Superior temporal gyrus (tissue), 1 donor: ENCODE data around the gene AP2A2.
"Not testable (repeated sequence)": the region's sequence is repeated elsewhere in the genome, so short reads cannot be mapped to it uniquely, and the experiment has no call there.

ENCODE experiments used
- DNase-seq: peaks from one replicate; pipeline ENCODE4 v3.0.0-alpha.2; 2016; ENCODE audit errors: extremely low spot score

Gene AP2A2

GRCh38 chr11:1015064-1015463 is 89.4 kb downstream of the AP2A2 start:
- no peak for DNase-seq

DNA sequence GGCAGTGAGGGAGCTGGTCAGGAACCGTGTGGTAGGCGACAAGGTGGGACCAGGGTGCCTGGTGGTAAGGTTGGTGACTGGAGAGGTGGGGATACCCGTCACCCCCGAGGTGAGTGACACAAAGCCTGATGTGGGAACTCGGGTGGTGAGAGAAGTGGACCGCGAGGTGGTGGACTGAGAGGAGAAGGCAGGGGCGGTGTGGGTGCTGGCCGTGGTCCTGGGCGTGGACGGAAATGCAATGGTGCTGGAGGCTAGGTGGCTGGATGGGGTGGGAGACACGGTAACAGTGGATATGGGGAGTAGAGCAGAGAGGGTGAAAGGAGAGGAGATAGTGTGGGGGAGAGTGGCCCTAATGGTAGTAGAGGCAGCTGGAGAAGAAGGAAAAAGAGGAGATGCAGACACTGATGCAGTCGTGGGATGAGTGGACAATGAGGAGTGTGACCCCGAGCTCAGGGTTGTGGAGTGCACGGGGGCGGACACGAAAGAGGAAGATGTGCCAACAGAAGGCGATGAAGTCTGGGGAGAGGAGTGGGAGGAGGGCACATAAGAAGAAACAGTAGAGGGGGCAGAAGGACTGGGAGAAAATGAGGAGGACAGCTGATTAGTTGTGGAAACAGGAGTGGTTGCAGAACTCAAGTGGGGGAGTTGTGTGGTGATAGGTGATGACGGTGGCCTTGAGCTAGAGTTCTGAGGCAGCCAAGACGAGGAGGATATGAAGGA is 90.3 kb downstream of the AP2A2 start:
- DNase-seq, result no peak

DNA sequence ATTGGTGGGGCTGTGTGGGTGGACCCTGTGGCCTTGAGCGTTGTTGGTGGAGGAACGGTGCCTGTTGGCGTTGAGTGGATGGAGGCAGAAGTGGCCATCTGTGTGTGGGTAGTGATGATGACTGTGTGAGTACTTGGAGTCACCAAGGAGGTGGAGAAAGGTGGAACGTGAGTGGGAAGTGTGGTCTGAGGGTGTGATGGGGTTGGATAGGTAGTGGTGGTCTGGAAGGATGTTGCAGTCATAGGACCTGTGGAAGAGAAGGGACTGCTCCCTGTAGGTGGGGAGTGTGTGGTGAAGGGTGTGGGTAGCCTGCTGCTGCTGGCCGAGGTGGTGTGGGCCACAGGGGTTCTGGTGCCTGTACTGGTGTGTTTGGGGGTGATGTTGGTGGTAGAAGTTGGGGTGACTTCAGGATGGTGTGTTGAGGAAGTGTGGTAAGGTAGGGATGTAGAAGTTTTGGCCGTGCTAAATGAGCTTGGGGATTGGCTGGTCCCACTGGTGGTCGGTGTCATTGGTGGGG is 91.0 kb downstream of the AP2A2 start:
- DNase-seq, result not testable (repeated sequence)

GRCh38 chr11:1017269-1018005 is 91.8 kb downstream of the AP2A2 start:
- no peak for DNase-seq

GRCh38 chr11:1018091-1018490 is 92.4 kb downstream of the AP2A2 start:
- no peak for DNase-seq

DNA sequence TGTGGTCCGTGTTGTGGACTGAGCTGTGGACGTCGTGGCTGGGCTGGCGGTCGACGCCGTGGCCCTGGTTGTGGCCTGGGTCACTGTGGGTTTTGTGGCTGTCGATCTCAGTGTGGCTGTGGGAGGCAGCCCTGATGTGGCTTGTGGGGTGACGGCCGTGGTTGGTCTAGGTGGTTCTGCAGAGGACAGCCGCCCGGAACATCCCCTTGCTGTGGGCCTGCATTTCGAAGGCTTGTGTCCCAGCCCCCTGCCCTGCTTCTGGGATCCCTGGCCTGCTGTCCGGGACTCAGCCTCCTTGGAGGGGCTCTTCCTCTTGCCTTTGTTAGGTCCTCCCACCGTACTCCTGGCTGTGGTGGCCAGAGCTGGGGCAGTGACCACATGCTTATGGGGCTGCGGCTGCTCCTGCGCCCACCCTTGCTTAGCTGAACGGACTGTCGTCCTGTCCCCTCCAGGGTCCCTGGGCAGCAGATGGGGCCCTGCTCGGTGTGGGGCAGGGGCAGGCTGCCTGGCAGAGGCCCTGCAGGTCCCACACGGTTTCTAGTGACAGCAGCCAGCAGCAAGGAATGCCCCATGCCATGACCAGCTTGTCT is 93.7 kb downstream of the AP2A2 start:
- DNase-seq, result no peak

- no peak for DNase-seq
These were observed 94.7 kb downstream of the AP2A2 start for GRCh38 chr11:1020211-1020905.

- no peak for DNase-seq
These were observed 96.7 kb downstream of the AP2A2 start for GRCh38 chr11:1022411-1022810.

- no peak for DNase-seq
These were observed 97.5 kb downstream of the AP2A2 start for GRCh38 chr11:1022908-1023810.

DNA sequence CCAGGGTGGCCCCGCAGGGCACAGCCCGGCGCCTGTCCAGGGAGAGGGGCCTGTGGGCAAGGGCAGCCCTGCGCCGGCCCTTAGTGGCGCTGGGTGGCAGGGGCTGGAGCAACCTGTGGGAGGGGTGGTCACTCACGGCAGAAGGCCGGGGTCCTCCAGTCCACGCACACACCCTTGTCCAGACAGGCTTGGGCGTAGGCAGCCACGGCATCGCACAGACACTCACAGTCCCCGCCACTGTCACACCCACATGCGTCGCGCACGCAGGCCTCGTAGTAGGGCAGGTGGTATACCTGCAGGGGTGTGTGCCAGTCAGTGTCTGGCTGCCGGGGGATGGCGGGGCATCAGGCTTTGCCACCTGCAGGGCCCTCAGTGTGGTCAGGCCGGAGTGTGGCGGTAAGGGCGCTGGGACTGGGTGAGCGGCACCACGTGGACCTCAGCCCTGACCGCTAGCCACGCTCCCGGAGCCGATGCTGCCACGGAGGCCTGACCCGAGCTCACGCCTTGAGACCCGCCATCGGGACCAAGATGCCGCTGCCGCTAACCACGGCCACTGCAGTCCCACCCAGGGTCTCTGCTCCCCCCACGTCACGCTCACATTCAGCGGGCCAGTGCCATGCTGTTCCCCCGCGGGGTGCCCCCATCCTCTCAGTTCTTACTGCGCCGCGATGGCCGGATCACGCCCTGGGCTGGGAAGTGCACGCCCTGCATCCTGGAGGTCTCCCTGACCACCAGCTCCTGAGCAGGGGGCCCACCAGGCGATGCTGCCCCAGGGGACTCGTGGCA is 98.3 kb downstream of the AP2A2 start:
- DNase-seq, result no peak

GRCh38 chr11:1024597-1025409 is 99.1 kb downstream of the AP2A2 start:
- no peak for DNase-seq

DNA sequence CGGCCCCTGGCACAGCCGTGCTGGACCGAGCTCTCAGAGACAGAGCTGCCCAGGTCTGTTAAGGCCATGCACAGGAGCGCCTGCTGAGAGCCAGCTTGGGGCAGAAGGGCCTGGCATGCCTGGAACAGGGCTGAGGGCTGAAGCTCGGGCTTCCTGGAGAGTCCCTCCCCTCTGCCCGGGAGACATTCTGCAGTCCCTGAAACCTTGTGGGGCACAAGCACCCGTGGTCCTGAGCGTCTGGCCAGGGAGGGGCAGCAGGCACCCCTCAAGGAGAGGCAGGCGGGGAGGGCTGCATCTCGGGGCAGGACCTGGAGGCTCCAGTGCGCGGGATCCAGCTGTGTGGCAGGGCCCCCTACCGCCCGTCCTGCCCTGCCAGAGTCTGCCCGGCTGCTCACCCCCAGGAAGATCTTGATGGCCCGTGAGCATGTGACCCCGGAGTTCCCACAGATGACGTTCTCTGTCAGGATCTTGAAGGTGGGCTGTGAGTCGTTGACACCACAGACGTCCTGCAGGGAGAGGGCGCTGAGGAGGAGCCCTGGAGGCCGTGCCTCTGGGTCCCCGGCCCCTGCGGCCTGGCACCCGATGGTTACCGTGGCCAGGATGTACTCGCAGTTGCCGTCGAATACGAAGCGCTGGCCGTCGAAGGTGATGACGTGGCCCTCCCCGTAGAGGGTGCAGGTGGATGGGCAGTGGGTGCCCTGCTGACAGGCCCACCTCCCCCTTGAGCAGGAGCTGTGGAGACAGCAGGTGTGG is 99.9 kb downstream of the AP2A2 start:
- no peak for DNase-seq

GRCh38 chr11:1026163-1026450 is 100.4 kb downstream of the AP2A2 start:
- DNase-seq, result no peak

DNA sequence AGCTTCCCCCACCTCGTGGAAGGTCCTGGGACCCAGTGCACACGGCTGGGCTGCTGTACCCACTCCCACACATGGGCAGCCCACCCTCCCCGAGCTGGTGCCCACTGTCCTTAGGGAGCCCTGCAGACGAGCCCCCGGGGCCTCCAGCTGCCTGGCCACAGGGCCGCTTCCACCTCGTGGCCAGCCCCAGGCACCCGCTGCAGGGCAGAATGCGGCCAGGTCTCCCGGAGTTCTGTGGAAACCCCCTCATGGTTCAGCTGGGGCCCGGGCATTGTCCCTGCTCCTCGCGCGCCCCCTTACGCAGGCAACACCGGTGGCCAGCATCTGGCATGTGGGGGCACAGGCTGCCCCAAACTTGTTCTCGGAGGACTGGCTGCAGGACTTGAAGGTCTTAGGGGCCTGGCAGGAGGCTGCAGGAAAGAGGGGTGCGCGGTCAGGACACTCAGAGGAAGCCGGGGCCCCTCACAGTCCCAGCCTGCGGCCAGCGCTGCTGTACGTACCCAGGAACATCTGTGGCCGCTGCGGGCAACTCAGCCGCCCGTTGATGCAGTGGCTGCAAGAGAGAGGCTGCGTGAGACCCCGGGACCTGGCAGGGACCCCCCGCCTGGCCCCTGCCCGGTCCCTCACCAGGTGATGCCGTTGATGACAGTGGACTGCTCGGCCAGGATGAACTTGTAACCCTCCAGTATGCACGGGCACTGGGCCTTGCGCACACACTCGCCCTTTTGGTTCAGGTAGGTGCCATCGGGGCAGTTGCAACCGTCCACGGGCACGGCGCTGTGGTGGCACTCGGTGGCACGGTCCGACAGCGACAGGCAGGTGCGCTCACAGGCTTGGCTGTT is 101.2 kb downstream of the AP2A2 start:
- DNase-seq, result no peak

DNA sequence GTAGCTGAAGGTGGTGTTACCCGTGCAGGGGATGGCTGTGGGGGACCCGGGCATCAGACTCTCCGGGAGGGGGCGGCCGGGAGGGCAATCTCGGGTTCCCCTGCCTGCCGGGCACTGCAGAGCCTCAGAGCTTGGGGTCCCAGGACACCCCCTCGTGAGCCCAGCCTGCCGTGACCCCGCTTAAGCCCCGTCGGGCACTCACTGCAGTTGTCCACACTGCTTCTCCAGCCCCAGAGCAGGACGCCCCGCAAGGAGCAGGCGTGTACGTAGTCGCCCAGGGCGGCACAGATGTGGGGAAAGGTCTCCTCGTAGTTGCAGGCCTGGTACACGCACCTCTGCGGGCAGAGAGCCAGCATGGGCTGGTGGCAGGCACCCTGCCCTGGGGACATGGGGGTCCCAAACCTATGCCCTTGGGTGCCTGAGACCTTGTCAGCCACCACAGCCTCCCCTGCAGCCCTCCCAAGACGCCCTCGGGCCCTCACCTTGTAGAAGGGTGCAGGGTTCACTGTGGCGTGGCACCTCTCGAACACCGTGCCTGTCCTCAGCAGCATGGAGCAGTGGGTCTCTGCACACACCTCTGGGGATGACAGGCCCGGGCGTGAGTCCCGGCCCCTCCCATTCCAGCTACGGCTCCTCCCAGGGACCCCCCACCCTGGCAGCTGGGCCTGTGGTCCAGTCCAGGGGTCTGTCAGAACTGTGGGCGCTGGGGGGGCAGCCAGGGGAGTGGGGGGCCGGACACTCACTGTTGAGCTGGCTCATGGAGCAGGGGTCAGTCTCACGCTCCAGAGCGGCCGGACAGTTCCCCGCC is 102.0 kb downstream of the AP2A2 start:
- no peak for DNase-seq

- DNase-seq, result no peak
These were observed 102.5 kb downstream of the AP2A2 start for GRCh38 chr11:1028291-1028540.

- no peak for DNase-seq
These were observed 102.9 kb downstream of the AP2A2 start for GRCh38 chr11:1028616-1029015.
